SH-SY5Y (cell line): ENCODE results near the gene VPS13D.

ENCODE experiments used
- GATA2 ChIP-seq: IDR thresholded peaks from 2 replicates; pipeline ENCODE4 v1.6.1; 2011; ENCODE audit warnings: mild to moderate bottlenecking, low read depth, low read length
- GATA3 ChIP-seq: IDR thresholded peaks from 2 replicates; pipeline ENCODE4 v1.6.1; 2011; ENCODE audit warnings: low read depth, mild to moderate bottlenecking, low read length, moderate library complexity

The VPS13D gene

DNA sequence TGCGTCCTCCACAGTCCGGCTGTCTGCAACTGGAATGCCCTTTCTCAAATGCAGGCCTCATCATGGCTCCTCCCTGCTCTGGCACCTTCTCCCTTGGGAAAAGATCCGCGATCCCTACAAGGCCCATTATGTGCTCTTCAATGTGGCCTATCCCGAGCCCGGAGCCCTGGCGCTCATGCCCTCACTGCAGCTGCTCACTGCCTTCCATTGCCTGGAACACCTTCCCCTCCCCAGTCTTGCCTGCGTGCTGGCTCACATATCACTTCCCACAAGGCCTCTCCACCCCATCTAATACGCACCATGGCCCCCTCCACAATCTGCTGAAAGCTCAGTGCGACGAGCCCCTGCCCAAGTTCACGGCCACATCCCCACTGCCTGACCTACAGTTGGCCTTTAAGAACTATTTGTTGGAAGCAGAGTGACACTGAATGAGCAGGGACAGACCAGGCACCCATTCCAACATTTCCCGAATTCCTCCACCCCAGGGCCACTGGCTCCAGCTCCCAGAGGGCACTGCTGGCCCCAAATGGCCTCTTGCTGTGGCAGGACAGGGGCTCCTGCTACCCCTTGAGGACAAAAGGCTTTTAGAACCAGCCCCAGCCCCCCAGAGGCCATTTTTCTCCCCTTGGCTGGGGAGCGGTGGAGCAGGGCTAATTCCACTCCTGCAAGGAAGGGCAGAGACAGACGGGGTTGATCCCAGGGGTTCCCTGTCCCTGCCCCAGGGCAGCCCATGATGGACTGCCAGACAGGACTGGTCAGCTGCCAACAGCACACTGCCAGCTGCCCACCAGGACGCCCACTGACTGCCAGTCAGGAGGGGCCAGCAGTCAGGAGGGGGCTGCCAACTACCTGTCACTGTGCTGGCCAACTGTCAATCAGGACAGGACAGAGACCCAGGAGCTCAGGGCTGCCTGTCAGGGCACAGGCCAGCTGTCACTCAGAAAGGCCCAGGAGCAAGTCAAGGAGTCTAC is 323.4 kb downstream of the VPS13D start:
- TF ChIP-seq GATA3 (no peak), GATA2 (no peak)

DNA sequence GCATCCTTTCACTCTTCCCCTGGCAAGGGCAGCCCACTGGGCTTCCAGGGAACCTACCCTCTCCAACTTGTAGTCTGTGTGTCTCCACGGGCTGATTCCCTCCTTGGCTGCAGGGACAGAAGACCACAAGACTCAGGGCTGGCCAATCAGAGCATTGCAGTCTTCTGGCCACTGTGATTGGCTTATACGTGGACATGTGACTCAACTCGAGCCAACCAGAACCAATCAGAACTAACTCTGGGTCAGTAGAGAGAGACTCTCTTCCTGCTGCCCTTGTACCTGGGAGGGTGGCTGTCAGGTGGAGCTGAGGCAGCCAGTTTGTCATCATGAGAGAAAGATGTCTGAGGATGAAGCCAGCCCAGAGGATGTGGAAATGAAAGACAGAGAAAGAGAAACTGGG is 324.1 kb downstream of the VPS13D start:
- TF ChIP-seq GATA3 (no peak), GATA2 (no peak)

GRCh38 chr1:12554521-12555305 is 324.9 kb downstream of the VPS13D start:
- TF ChIP-seq GATA3 (no peak), GATA2 (no peak)

DNA sequence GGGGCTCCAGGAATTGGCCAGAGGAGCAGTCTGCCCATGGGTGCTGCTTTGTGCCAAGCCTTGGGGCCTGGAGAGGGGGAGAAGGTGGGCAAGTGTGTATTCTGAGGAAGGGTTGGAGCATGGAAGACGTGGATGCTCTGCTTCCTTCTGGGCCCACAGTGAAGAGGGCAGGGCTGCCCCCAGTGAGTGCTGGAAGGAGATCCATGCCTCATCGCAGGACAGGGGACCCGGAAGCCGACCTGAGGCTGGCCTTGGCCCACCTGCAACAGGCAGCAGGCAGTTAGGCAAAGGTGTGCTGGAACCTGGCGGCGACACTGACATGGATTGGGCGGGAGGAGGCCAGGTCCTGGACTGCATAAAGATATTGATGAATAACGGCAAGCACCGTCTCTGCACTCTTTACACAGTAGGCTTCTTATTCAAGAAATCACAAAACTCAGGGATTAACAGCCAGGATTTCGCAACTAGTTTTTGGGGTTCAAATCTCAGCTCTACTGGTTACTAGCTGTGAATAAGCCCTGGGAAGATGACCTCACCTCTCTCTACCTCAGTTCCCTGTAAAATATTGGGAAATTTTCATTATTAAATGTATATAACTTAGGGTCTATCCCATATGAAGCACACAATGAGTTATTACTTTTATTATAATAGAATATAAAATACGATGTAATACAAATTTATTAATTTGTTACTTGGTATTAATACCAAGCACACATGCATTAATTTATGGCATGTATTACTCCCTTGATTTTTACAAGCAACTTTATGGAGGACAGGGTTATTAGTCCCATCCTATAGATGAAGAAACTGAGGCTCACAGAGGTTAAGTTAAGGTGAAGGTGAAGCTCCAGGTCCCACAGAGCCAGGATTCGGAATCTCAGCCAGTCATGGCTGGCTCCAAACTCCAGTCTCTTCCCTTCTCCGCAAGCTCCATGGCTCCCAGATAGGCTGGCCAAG is 325.9 kb downstream of the VPS13D start:
- TF ChIP-seq GATA2 = no peak
- TF ChIP-seq GATA3 = no peak

DNA sequence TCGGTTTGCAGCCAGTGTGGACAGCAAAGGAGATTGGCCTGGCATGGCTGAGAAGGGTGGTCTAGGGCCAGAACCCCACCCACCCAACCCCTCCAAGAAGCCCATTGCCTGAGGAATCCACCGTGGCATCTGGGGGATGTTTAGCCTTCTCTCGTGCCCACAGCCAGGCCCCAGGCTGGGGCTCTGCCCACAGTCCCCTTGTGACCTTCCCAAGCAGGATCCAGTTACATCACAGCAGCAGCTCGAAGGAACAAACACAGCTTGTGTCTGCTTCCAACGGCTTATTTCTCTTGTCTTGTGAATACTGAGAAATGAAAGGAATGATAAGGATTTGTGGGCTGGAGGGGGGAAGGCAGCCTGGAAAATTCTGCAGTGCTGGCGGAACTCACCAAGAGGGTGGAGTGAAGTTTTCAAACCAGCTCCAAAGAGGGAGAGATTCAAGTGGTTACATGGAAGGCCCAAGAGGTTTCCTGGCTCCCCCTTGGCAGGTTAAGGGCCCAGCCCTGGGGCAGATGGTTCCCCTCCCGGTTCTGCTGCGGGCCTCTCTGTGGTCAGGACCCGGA is 326.6 kb downstream of the VPS13D start:
- no peak for TF ChIP-seq GATA2
- no peak for TF ChIP-seq GATA3

- TF ChIP-seq GATA2 = no peak
- TF ChIP-seq GATA3 = no peak
Measured at GRCh38 chr1:12556957-12557935, 327.4 kb downstream of the VPS13D start.

GRCh38 chr1:12561121-12561520 is 331.3 kb downstream of the VPS13D start:
- TF ChIP-seq GATA2 = no peak
